A549 (cell line): Measurements from ENCODE around the gene RBP3. TPM values are rescaled to one million over a fixed set of nuclear protein-coding genes. Genes with fewer than 3 reads are reported as not detected.

Source experiments
- ATAC-seq, 2 experiments: fragments of 200-7000 bp in 1 of 2; fragments of >200 bp in 1 of 2; cut with Nextera tagmentation in 1 of 2; cut with Tn5 transposase in 1 of 2; 3 replicates each; pipeline versions ENCODE4 v1.8.0 to v1.9.1; 2018 to 2020; ENCODE audit warnings: mild to moderate bottlenecking in 1 of 2, moderate library complexity in 1 of 2
- CTCF ChIA-PET: fragments of 300-600 bp; sonication (Branson Sonifier 250); formaldehyde crosslinking; extraction: SDS; loops from one replicate; lab custom pipeline; 2021; ENCODE audit warnings: antibody characterized with exemption, inconsistent platforms; lab: Yijun Ruan, JAX
- POLR2A ChIA-PET: fragments of 350-600 bp; formaldehyde crosslinking; extraction: SDS; loops from one replicate; lab custom pipeline; 2021; ENCODE audit warnings: antibody characterized with exemption, inconsistent platforms; lab: Yijun Ruan, JAX
- DNase-seq, 2 experiments: peaks; one replicate each; pipeline versions ENCODE4 v3.0.0 to v3.0.0-alpha.2; 2011 to 2016; ENCODE audit warnings: low read depth in 1 of 2, low spot score in 1 of 2
- FAIRE-seq: peaks from 2 replicates; lab custom pipeline; 2011; peaks lifted over from hg19 to GRCh38; lab: Jason Lieb, UNC
- H3K27ac ChIP-seq, 2 experiments: fragments of >200 bp; sonication (Bioruptor Twin); formaldehyde crosslinking; 3 replicates each; pipeline ENCODE4 v1.5.1; 2016 to 2017
- H3K4me1 ChIP-seq: fragments of >200 bp; sonication (Bioruptor Twin); formaldehyde crosslinking; 3 replicates; pipeline ENCODE4 v1.6.1; 2016
- H3K4me2 ChIP-seq: fragments of >200 bp; sonication (Bioruptor Twin); formaldehyde crosslinking; 3 replicates; pipeline ENCODE4 v1.6.1; 2016
- H3K4me3 ChIP-seq: fragments of >200 bp; sonication (Bioruptor Twin); formaldehyde crosslinking; 3 replicates; pipeline ENCODE4 v1.5.1; 2016
- H3K9me3 ChIP-seq: fragments of >200 bp; sonication (Bioruptor Twin); formaldehyde crosslinking; 3 replicates; pipeline ENCODE4 v1.6.1; 2016
- BHLHE40 ChIP-seq: IDR thresholded peaks from 2 replicates; pipeline ENCODE4 v1.6.1; 2012; ENCODE audit warnings: low read depth, low read length, inconsistent platforms
- CBX2 ChIP-seq: fragments of 200-600 bp; sonication (generic); IDR thresholded peaks from 2 replicates; pipeline ENCODE4 v1.6.1; 2016; ENCODE audit warnings: low read depth, mild to moderate bottlenecking, borderline replicate concordance
- CBX8 ChIP-seq: fragments of 200-600 bp; sonication (generic); IDR thresholded peaks from 2 replicates; pipeline ENCODE4 v1.6.1; 2016
- E2F6 ChIP-seq: IDR thresholded peaks from 2 replicates; pipeline ENCODE4 v1.6.1; 2012; ENCODE audit warnings: low read depth, borderline replicate concordance
- ELK1 ChIP-seq: fragments of 150-350 bp; IDR thresholded peaks from 2 replicates; pipeline ENCODE4 v1.6.1; 2014; ENCODE audit warnings: low read depth, mild to moderate bottlenecking, low read length
- EP300 ChIP-seq, 2 experiments: fragments of >200 bp; sonication (Bioruptor Twin); formaldehyde crosslinking; IDR thresholded peaks; 2 replicates in 1 of 2; 3 replicates in 1 of 2; pipeline ENCODE4 v1.6.1; 2016 to 2017
- ESRRA ChIP-seq: fragments of 150-350 bp; IDR thresholded peaks from 2 replicates; pipeline ENCODE4 v1.6.1; 2014; ENCODE audit warnings: mild to moderate bottlenecking, low read length, borderline replicate concordance
- FOSL2 ChIP-seq, 2 experiments: fragments of 450-650 bp in 1 of 2; fragments of >200 bp in 1 of 2; sonication (Bioruptor Twin) in 1 of 2; formaldehyde crosslinking; IDR thresholded peaks; 2 replicates each; pipeline versions ENCODE4 v1.5.0 to v1.6.1; 2016 to 2020; ENCODE audit warnings: mild to moderate bottlenecking in 1 of 2, moderate library complexity in 1 of 2
- FOXS1 ChIP-seq: fragments of 250-450 bp; sonication (Bioruptor Pico); IDR thresholded peaks from 2 replicates; pipeline ENCODE4 v1.5.0; 2020; ENCODE audit warnings: mild to moderate bottlenecking, moderate library complexity
- GATA3 ChIP-seq: IDR thresholded peaks from 2 replicates; pipeline ENCODE4 v1.6.1; 2012; ENCODE audit warnings: borderline replicate concordance
- HDAC2 ChIP-seq: fragments of 200-600 bp; sonication (generic); IDR thresholded peaks from 2 replicates; pipeline ENCODE4 v1.6.1; 2016
- HMGXB4 ChIP-seq: fragments of 250-450 bp; sonication (Bioruptor Pico); IDR thresholded peaks from 2 replicates; pipeline ENCODE4 v1.5.0; 2021; ENCODE audit warnings: mild to moderate bottlenecking, moderate library complexity, borderline replicate concordance
- HOXA7 ChIP-seq: fragments of 250-450 bp; sonication (Bioruptor Pico); IDR thresholded peaks from 2 replicates; pipeline ENCODE4 v1.5.0; 2020; ENCODE audit warnings: mild to moderate bottlenecking, moderate library complexity
- JUNB ChIP-seq: fragments of >200 bp; sonication (Bioruptor Twin); formaldehyde crosslinking; IDR thresholded peaks from 2 replicates; pipeline ENCODE4 v1.6.1; 2016
- MAX ChIP-seq: IDR thresholded peaks from 2 replicates; pipeline ENCODE4 v1.6.1; 2012
- MAZ ChIP-seq: fragments of 150-350 bp; IDR thresholded peaks from 2 replicates; pipeline ENCODE4 v1.6.1; 2014; ENCODE audit warnings: antibody characterized with exemption, low read depth, low read length, borderline replicate concordance
- NR3C1 ChIP-seq: fragments of >200 bp; sonication (Bioruptor Twin); formaldehyde crosslinking; IDR thresholded peaks from 3 replicates; pipeline ENCODE4 v1.6.1; 2017
- POLR2AphosphoS2 ChIP-seq: conservative IDR thresholded peaks from 2 replicates; pipeline ENCODE4 v1.6.1; 2012; ENCODE audit warnings: low read length, improper control_type of control experiment, inconsistent platforms
- RARB ChIP-seq: fragments of 250-450 bp; sonication (Bioruptor Pico); IDR thresholded peaks from 2 replicates; pipeline ENCODE4 v1.8.0; 2021; ENCODE audit warnings: mild to moderate bottlenecking, moderate library complexity
- USF2 ChIP-seq: fragments of 450-650 bp; IDR thresholded peaks from 2 replicates; pipeline ENCODE4 v1.6.1; 2014; ENCODE audit warnings: antibody characterized with exemption
- WGBS: methylation state at CpG from one replicate; pipeline ENCODE4 v1.1.6; 2017; ENCODE audit errors: missing lambda C conversion rate; 5-methylcytosine and 5-hydroxymethylcytosine counted together
- polyA plus RNA-seq, 4 experiments: library from polyadenylated mRNA; depleted of rRNA in 3 of 4; stranded (reverse); fragments of >200 nt; fragmentation: RNase III in 1 of 4; extraction: RNeasy Plus Mini Kit Qiagen cat#74134 plus additional on column Dnase treatment in 1 of 4; gene quantifications; 2 replicates in 3 of 4; 3 replicates in 1 of 4; pipeline ENCODE4 v1.2.3, GENCODE V29; 2011 to 2017

The RBP3 gene
- polyA plus RNA-seq, 2 of the 4 experiments (the other 2 are of a cell fraction): not detected

- H3K4me3 ChIP-seq: no peak overlapping the region
- H3K9me3 ChIP-seq: no peaks in the 10 kb centered on the region
- TF ChIP-seq FOSL2 (IDR thresholded peaks at IDR 0.05) (no peak), FOSL2 (CRISPR knock-in tag; IDR thresholded peaks at IDR 0.05) (no peak), ELK1 (no peak), HMGXB4 (no peak), E2F6 (no peak)
- ATAC-seq (no peak), DNase-seq (no peak), FAIRE-seq (no peak)
- no peak overlapping the region for H3K27ac ChIP-seq
- POLR2A ChIA-PET: no interaction called here
- H3K4me2 ChIP-seq: no peak overlapping the region
- 68% methylated on average over 2 of the region's 4 CpGs for WGBS
- peaks cover 6% of the 10 kb centered on the region; the same call in 1 of the 3 replicates for H3K4me1 ChIP-seq
- CTCF ChIA-PET: interaction anchor here (3.2 kb wide), 1 partner anchor 10 kb away, joined by 11 read pairs; no protein-coding TSS in a partner anchor
Measured at GRCh38 chr10:47329855-47330254, 18.3 kb upstream of the RBP3 start.

GRCh38 chr10:47330366-47330765 lies 17.8 kb upstream of the RBP3 start:
- ChIA-PET CTCF (interaction anchor here (3.2 kb wide), 1 partner anchor 10 kb away, joined by 11 read pairs; no protein-coding TSS in a partner anchor), POLR2A (no interaction called here)
- H3K4me2 ChIP-seq: 0 out of 3 replicates have a peak overlapping the region, but pooled peaks have one; percentile 14
- peaks cover 6% of the 10 kb centered on the region; the same call in 1 of the 3 replicates for H3K4me1 ChIP-seq
- no peak for TF ChIP-seq NR3C1
- TF ChIP-seq CBX2: no peak
- no peak for TF ChIP-seq CBX8
- no peak for TF ChIP-seq JUNB
- TF ChIP-seq USF2: no peak
- TF ChIP-seq GATA3: no peak
- TF ChIP-seq ESRRA: no peak
- no peak for TF ChIP-seq ELK1
- TF ChIP-seq FOXS1: no peak
- no peak for TF ChIP-seq HOXA7 (CRISPR knock-in tag)
- TF ChIP-seq BHLHE40: no peak
- no peak for TF ChIP-seq MAX
- no peak for TF ChIP-seq MAZ
- no peak for TF ChIP-seq EP300 (IDR thresholded peaks at IDR 0.05)
- TF ChIP-seq POLR2AphosphoS2: no peak
- no peak for TF ChIP-seq RARB
- TF ChIP-seq HDAC2: no peak
- ATAC-seq: no peak
- FAIRE-seq: no peak
- 66% methylated on average over 3 of the region's 3 CpGs for WGBS
- DNase-seq: no peak
- H3K9me3 ChIP-seq: no peaks in the 10 kb centered on the region
- H3K4me3 ChIP-seq: no peak overlapping the region
- no peak overlapping the region for H3K27ac ChIP-seq
